HG02678 (cell line): ENCODE results near the gene FAM167B.
A peak's percentile ranks its signal among the peaks of the same experiment; 100 is the strongest.

Experiments
- ATAC-seq: cut with Tn5 transposase; IDR thresholded peaks from one replicate; pipeline ENCODE4 v1.9.1; 2021; ENCODE audit warnings: mild to moderate bottlenecking, moderate library complexity; ENCODE audit not compliant: unreplicated experiment

The FAM167B gene

GRCh38 chr1:32221980-32222755 lies 24.9 kb upstream of the FAM167B start, which contains the start of the genes EIF3I and TMEM234:
TSS of gene EIF3I (plus strand) at chr1:32222407. CDS start at chr1:32222442, 35 bp downstream.
TSS of gene TMEM234 (minus strand) at chr1:32222353. CDS start at chr1:32222322, 31 bp downstream.
- ATAC-seq: peak; percentile 96

DNA sequence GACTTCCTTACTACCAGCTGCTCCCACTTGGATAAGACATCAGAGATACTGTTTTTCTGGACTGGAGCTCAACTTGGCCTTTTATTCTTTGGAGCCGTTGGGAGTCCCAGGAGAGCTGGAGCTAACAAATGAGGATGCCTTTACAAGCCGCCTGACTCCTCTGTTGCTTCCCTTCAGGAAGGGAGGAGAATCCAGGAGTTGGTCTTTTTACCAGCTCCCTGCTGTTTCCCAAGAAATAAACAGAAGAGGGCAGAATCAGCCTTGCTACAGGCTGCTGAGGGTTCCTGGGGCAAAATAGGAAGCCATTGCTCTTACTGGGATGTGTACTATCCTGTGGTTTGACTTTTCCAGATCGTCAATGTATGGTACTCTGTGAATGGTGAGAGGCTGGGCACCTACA lies 23.3 kb upstream of the FAM167B start:
- ATAC-seq: no peak

DNA sequence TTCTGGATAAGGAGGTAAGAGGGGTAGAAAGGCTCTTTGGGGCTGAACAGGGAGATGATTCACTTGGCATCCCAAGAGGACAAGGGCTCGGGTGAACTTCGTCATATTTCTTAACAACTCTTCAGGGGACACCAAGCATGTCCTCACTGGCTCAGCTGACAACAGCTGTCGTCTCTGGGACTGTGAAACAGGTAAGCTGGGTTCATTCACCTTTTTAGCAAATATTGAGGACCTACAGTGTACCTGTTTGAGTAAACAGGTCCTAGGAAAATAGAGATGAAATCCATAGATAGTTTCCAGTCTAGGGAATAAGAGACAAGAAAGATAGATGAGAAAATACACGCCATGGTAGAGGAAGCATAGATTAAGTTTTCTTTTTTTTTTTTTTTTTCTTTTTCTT lies 22.7 kb upstream of the FAM167B start:
- ATAC-seq: no peak

DNA sequence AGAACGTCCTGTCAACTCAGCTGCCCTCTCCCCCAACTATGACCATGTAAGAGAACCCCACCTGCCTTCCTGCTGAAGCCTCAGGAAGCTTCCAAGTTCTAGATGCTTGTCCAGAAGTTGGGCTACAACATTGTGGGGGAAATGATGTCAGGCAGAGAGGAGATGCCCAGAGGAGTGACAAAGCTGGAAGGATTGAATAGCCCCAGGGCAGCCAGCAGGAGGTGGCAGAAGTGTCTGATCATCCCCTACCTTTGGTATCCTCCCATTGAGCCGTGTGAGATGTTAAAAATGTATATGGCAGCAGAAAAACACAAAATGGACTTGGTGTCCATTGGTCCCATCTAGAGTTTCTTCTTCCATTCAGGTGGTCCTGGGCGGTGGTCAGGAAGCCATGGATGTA lies 18.3 kb upstream of the FAM167B start:
- no peak for ATAC-seq

GRCh38 chr1:32231843-32232432 lies 15.1 kb upstream of the FAM167B start:
- ATAC-seq: no peak

DNA sequence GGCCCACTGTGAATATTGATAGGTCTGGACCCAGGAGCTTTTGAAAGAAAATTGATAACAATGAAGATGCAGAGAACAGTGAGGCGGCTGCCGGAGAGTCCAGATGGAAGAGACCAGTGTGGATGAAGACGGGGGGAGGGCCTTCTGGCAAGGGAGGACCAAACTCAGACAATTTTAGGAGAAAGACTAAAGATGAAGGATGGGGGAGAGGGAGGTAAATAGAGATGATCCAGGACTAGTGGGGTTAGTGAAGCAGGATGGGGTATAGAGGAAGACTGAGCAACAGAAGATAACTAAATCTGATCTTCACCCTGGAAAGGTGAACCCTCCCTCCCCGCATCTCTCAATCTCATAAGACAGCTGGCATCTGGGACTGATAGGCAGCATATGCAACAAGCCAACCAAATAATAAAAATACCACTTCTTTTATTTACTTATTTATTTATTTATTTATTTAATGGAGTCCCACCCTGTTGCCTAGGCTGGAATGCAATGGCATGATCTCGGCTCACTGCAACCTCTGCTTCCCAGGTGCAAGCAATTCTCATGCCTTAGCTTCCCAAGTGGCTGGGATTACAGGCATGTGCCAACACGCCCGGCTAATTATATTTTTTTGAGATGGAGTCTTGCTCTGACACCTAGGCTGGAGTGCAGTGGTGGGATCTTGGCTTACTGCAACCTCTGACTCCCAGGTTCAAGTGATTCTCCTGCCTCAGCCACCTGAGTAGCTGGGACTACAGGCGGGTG lies 14.3 kb upstream of the FAM167B start:
- no peak for ATAC-seq

- ATAC-seq: no peak
Measured at GRCh38 chr1:32234792-32235191, 12.2 kb upstream of the FAM167B start.

DNA sequence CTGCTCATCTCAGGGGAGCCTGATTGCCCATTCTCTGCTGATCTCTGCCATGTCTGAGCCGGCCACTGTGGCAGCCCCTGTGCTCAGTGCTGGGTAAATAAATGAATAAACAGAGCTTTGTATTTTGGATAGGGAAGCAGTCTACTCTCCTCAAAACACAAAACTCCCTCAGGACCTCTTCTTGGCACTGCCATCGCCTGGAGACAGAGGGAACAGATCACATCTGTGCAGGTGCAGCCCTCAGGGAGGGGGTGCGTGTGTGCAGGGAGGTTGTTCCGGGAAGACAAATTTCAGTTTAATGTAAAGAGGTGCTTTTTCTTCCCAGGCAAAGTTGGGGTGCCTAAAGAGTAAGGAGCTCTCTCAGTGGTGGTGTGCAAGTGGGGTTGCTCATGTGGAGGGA lies 7.7 kb upstream of the FAM167B start:
- no peak for ATAC-seq

DNA sequence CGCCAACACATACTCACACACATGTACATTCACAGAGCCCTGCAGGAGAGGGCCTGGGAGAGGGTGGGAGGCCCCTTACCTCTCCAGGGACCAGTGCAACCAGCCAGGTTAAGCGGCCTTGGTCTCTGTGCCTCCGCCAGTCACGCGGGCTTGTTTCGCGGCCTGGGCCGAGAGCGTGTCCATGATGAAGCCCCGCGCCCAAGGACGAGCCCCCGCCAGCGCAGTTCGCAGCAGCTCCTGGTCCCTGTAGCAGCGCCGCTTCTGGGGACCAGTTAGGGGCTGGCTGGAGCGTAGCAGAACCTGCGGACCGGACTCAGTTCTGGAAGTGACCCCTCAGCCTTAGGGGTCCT lies 7.3 kb upstream of the FAM167B start:
- ATAC-seq: no peak

- ATAC-seq: peak; percentile 34
Measured at GRCh38 chr1:32240140-32240951, 6.7 kb upstream of the FAM167B start.

GRCh38 chr1:32241001-32241763 lies 5.8 kb upstream of the FAM167B start:
- ATAC-seq: peak; percentile 49

DNA sequence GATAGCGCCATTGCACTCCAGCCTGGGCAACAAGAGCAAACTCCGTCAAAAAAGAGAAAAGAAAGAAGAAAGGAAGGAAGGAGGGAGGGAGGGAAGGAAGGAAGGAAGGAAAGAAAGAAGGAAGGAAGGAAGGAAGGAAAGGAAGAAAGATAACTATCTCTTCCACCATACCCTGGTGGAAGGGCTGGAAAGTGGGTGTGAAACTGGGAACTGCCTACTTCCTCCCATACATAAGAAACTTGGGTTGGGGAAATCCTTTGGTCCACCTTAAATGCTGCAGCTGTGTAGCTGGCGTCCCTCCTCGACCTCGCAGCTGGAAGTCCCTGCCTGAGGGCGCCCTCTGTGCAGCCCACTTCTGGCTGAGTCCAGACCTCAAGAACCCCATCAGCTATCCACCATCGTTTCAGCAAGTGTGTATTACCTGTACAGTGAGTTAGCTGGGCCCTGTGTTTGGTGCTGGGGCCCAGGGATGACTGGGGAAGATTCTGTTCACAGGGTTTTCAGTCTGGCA lies 4.6 kb upstream of the FAM167B start:
- ATAC-seq: no peak

DNA sequence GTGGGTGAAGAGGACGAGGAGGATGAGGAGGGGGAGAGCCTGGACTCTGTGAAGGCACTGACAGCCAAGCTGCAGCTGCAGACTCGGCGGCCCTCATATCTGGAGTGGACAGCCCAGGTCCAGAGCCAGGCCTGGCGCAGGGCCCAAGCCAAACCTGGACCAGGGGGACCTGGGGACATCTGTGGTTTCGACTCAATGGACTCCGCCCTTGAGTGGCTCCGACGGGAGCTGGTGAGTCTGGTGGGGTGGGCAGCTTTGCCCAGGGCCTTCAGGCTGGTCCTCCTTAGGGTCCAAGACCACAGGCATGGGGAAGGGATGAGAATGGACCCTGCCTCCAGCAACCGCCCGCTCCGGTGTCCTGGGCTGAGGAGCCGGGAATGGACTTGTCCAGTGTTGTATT lies 430 bp downstream of the FAM167B start:
- ATAC-seq: no peak

- no peak for ATAC-seq
Measured at GRCh38 chr1:32247983-32248889, 1.2 kb downstream of the FAM167B start.

DNA sequence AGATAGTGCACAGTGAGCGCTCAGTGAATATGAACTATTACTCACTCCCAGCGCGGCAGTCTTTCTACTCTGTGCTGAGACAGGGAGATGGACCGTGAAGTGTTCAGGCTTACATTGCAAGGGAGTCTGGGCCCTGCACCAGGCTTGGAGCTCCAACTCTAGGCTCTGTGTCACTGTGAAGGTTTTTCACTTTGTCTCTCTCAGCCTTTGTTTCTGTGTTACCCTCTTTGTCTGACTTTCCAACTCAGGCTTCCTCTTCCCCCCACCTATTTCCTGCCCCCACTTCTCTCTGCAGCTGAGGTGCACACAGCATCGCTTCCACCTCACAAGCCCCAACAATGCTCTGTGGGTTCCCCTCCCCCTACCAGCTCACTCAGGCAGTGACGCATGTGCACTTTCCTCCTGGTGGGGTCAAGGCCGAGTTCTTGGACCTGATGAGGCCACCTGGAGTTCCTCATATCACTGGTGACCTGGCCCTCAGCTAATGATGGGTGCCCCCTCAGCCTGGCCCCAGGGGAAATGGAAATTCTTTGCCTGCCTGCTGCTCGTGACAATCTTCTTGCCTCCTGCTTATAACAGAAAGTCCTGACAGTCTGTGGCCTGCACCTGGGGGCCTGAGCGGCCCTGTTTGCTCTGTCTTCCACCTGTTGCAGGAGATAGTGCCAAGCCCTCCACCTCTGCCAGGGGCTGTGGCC lies 3.0 kb downstream of the FAM167B start:
- ATAC-seq: peak; percentile 62

GRCh38 chr1:32250893-32251716 lies 4.1 kb downstream of the FAM167B start, which contains the start of gene LCK:
TSS of gene LCK (plus strand) at chr1:32251265. CDS start at chr1:32274330, 23,065 bp downstream.
- peak; percentile 35 for ATAC-seq
